HepG2 (cell line): ENCODE measurements around the gene KRTAP5-9. TPM values are rescaled to one million over a fixed set of nuclear protein-coding genes. Genes with fewer than 3 reads are reported as not detected.

Source experiments
- BRCA1 ChIP-seq: sonication (generic); formaldehyde crosslinking; IDR thresholded peaks from 2 replicates; pipeline ENCODE4 v1.4.0; 2020; ENCODE audit warnings: missing genetic modification reagents
- BRD4 ChIP-seq: sonication (generic); formaldehyde crosslinking; IDR thresholded peaks from 2 replicates; pipeline ENCODE4 v1.4.0; 2020; ENCODE audit warnings: missing genetic modification reagents
- KDM6A ChIP-seq: IDR thresholded peaks from 2 replicates; pipeline ENCODE4 v1.6.1; 2016; ENCODE audit warnings: low read depth
- MYC ChIP-seq: sonication (generic); formaldehyde crosslinking; IDR thresholded peaks from 2 replicates; pipeline ENCODE4 v1.9.0; 2021; ENCODE audit warnings: missing genetic modification reagents, borderline replicate concordance
- SMARCC2 ChIP-seq: fragments of 450-650 bp; IDR thresholded peaks from 2 replicates; pipeline ENCODE4 v1.6.1; 2017; ENCODE audit warnings: antibody characterized with exemption, mild to moderate bottlenecking
- ZFP36 ChIP-seq: fragments of 150-350 bp; IDR thresholded peaks from 2 replicates; pipeline ENCODE4 v1.6.1; 2018; ENCODE audit warnings: borderline replicate concordance, low read length, low read depth; ENCODE audit not compliant: partially characterized antibody
- ZFP41 ChIP-seq: sonication (generic); formaldehyde crosslinking; IDR thresholded peaks from 2 replicates; pipeline ENCODE4 v1.4.0; 2020; ENCODE audit warnings: mild to moderate bottlenecking, missing genetic modification reagents, borderline replicate concordance
- ZNF232 ChIP-seq: sonication (generic); formaldehyde crosslinking; IDR thresholded peaks from 2 replicates; pipeline ENCODE4 v1.4.0; 2020; ENCODE audit warnings: missing genetic modification reagents, borderline replicate concordance
- ZNF737 ChIP-seq: sonication (generic); formaldehyde crosslinking; IDR thresholded peaks from 2 replicates; pipeline ENCODE4 v1.5.0; 2020; ENCODE audit warnings: missing genetic modification reagents, mild to moderate bottlenecking, borderline replicate concordance
- ZNF776 ChIP-seq: sonication (generic); formaldehyde crosslinking; IDR thresholded peaks from 2 replicates; pipeline ENCODE4 v1.4.0; 2020; ENCODE audit warnings: mild to moderate bottlenecking, missing genetic modification reagents
- ZSCAN30 ChIP-seq: sonication (generic); formaldehyde crosslinking; IDR thresholded peaks from 2 replicates; pipeline ENCODE4 v1.5.0; 2020; ENCODE audit warnings: mild to moderate bottlenecking, missing genetic modification reagents
- polyA plus RNA-seq, 8 experiments: library from polyadenylated mRNA; depleted of rRNA in 3 of 8; stranded (reverse) in 7 of 8; unstranded in 1 of 8; fragments of >200 nt; fragmentation: Illumina TruSeq in 4 of 8; extraction: Trizol in 4 of 8; gene quantifications; 2 replicates each; pipeline versions ENCODE4 v1.2.1 to v1.2.3, GENCODE V29; 2011 to 2016; ENCODE audit warnings: low read depth in 4 of 8, missing spikeins in 1 of 8, mixed read lengths in 1 of 8; ENCODE audit not compliant: insufficient read depth in 1 of 8
- total RNA-seq, 5 experiments: library from RNA; depleted of rRNA; stranded (reverse); fragments of >200 nt; fragmentation: Illumina TruSeq; extraction: Trizol; gene quantifications; 2 replicates each; pipeline ENCODE4 v1.2.3, GENCODE V29; 2016; ENCODE audit warnings: low read depth in 1 of 5
- TF ChIP-seq, protein P1 (sequence below): IDR thresholded peaks from 2 replicates; pipeline ENCODE4 v1.6.1; 2016; ENCODE audit warnings: control low read depth
- TF ChIP-seq, protein P2 (sequence below): IDR thresholded peaks from 2 replicates; pipeline ENCODE4 v1.6.1; 2016; ENCODE audit warnings: missing biosample characterization, missing genetic modification reagents, low read depth
- TF ChIP-seq, protein P3 (sequence below): IDR thresholded peaks from 2 replicates; pipeline ENCODE4 v1.6.1; 2016
- TF ChIP-seq, protein P4 (sequence below): sonication (generic); formaldehyde crosslinking; IDR thresholded peaks from 2 replicates; pipeline ENCODE4 v1.4.0; 2020; ENCODE audit warnings: mild to moderate bottlenecking, low read depth, missing genetic modification reagents
- TF ChIP-seq, protein P5 (sequence below): IDR thresholded peaks from 2 replicates; pipeline ENCODE4 v1.6.1; 2016; ENCODE audit warnings: missing compliant biosample characterization, missing genetic modification reagents, borderline replicate concordance
- TF ChIP-seq, protein P6 (sequence below): sonication (generic); formaldehyde crosslinking; IDR thresholded peaks from 2 replicates; pipeline ENCODE4 v1.4.0; 2020; ENCODE audit warnings: missing genetic modification reagents, borderline replicate concordance
- TF ChIP-seq, protein P7 (sequence below): sonication (generic); formaldehyde crosslinking; IDR thresholded peaks from 2 replicates; pipeline ENCODE4 v1.8.1; 2023; ENCODE audit warnings: mild to moderate bottlenecking, inconsistent platforms, moderate library complexity, missing genetic modification reagents, borderline replicate concordance
- TF ChIP-seq, protein P8 (sequence below): sonication (generic); formaldehyde crosslinking; IDR thresholded peaks from 2 replicates; pipeline ENCODE4 v1.4.0; 2020; ENCODE audit warnings: missing genetic modification reagents

KRTAP5-9 gene
- total and polyA plus RNA-seq, 2 of the 13 experiments (the other 11 are each of a cell fraction or from before 2014, with no cell fraction given), result 0.09 TPM; not detected in 1

DNA sequence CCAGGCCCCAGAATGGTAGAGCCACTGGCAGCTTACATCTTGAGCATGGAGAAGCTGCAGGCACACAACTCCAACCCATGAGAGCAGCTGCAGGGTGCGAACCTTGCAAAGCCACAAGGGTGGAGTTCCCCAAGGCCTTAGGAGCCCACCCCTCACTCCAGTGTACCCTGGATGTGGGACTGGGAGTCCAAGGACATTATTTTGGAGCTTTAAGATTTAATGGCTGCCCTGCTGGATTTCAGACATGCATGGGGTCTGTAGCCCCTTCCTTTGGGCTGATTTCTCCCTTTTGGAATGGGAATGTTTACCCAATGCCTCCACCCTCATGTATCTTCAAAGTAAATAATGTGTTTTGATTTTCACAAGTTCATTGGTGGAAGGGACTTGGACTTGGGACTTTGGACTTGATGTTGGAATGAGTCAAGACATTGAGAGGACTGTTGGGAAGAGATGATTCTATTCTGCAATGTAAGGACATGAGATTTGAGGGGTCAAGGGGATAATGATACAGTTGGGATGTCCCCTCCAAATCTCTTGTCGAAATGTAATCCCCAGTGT lies 22.2 kb upstream of the KRTAP5-9 start (continued):
- TF ChIP-seq, protein P1, sequence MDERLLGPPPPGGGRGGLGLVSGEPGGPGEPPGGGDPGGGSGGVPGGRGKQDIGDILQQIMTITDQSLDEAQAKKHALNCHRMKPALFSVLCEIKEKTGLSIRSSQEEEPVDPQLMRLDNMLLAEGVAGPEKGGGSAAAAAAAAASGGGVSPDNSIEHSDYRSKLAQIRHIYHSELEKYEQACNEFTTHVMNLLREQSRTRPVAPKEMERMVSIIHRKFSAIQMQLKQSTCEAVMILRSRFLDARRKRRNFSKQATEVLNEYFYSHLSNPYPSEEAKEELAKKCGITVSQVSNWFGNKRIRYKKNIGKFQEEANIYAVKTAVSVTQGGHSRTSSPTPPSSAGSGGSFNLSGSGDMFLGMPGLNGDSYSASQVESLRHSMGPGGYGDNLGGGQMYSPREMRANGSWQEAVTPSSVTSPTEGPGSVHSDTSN (CRISPR knock-in tag), result no peak
- TF ChIP-seq, protein P2, sequence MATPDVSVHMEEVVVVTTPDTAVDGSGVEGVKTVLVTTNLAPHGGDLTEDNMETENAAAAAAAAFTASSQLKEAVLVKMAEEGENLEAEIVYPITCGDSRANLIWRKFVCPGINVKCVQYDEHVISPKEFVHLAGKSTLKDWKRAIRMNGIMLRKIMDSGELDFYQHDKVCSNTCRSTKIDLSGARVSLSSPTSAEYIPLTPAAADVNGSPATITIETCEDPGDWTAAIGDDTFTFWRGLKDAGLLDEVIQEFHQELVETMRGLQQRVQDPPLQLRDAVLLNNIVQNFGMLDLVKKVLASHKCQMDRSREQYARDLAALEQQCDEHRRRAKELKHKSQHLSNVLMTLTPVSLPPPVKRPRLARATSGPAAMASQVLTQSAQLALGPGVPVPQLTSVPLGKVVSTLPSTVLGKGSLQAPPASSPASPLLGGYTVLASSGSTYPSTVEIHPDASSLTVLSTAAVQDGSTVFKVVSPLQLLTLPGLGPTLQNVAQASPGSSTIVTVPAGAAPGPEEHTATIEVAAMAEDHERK, result no peak
- TF ChIP-seq, protein P3, sequence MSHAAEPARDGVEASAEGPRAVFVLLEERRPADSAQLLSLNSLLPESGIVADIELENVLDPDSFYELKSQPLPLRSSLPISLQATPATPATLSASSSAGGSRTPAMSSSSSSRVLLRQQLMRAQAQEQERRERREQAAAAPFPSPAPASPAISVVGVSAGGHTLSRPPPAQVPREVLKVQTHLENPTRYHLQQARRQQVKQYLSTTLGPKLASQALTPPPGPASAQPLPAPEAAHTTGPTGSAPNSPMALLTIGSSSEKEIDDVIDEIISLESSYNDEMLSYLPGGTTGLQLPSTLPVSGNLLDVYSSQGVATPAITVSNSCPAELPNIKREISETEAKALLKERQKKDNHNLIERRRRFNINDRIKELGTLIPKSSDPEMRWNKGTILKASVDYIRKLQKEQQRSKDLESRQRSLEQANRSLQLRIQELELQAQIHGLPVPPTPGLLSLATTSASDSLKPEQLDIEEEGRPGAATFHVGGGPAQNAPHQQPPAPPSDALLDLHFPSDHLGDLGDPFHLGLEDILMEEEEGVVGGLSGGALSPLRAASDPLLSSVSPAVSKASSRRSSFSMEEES (CRISPR knock-in tag), result 0 out of 2 replicates have a peak, but pooled peaks have one; percentile 29
- TF ChIP-seq, protein P4, sequence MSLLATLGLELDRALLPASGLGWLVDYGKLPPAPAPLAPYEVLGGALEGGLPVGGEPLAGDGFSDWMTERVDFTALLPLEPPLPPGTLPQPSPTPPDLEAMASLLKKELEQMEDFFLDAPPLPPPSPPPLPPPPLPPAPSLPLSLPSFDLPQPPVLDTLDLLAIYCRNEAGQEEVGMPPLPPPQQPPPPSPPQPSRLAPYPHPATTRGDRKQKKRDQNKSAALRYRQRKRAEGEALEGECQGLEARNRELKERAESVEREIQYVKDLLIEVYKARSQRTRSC (CRISPR knock-in tag), result no peak
- TF ChIP-seq, protein P5, sequence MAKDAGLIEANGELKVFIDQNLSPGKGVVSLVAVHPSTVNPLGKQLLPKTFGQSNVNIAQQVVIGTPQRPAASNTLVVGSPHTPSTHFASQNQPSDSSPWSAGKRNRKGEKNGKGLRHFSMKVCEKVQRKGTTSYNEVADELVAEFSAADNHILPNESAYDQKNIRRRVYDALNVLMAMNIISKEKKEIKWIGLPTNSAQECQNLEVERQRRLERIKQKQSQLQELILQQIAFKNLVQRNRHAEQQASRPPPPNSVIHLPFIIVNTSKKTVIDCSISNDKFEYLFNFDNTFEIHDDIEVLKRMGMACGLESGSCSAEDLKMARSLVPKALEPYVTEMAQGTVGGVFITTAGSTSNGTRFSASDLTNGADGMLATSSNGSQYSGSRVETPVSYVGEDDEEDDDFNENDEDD (CRISPR knock-in tag), result no peak
- TF ChIP-seq ZNF776 (CRISPR knock-in tag), result no peak
- TF ChIP-seq MYC (CRISPR knock-in tag), result no peak
- TF ChIP-seq ZFP41, result no peak
- TF ChIP-seq ZNF232, result no peak
- TF ChIP-seq, protein P6, sequence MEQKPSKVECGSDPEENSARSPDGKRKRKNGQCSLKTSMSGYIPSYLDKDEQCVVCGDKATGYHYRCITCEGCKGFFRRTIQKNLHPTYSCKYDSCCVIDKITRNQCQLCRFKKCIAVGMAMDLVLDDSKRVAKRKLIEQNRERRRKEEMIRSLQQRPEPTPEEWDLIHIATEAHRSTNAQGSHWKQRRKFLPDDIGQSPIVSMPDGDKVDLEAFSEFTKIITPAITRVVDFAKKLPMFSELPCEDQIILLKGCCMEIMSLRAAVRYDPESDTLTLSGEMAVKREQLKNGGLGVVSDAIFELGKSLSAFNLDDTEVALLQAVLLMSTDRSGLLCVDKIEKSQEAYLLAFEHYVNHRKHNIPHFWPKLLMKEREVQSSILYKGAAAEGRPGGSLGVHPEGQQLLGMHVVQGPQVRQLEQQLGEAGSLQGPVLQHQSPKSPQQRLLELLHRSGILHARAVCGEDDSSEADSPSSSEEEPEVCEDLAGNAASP (CRISPR knock-in tag), result no peak
- TF ChIP-seq, protein P7, sequence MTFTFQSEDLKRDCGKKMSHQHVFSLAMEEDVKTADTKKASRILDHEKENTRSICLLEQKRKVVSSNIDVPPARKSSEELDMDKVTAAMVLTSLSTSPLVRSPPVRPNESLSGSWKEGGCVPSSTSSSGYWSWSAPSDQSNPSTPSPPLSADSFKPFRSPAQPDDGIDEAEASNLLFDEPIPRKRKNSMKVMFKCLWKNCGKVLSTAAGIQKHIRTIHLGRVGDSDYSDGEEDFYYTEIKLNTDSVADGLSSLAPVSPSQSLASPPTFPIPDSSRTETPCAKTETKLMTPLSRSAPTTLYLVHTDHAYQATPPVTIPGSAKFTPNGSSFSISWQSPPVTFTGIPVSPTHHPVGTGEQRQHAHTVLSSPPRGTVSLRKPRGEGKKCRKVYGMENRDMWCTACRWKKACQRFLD (CRISPR knock-in tag), result no peak
- no peak for TF ChIP-seq ZFP36
- no peak for TF ChIP-seq ZSCAN30 (CRISPR knock-in tag)
- no peak for TF ChIP-seq BRCA1 (CRISPR knock-in tag)
- peak; percentile 63; the same call in 1 of the 2 replicates for TF ChIP-seq KDM6A (CRISPR knock-in tag)
- no peak for TF ChIP-seq SMARCC2
- TF ChIP-seq, protein P8, sequence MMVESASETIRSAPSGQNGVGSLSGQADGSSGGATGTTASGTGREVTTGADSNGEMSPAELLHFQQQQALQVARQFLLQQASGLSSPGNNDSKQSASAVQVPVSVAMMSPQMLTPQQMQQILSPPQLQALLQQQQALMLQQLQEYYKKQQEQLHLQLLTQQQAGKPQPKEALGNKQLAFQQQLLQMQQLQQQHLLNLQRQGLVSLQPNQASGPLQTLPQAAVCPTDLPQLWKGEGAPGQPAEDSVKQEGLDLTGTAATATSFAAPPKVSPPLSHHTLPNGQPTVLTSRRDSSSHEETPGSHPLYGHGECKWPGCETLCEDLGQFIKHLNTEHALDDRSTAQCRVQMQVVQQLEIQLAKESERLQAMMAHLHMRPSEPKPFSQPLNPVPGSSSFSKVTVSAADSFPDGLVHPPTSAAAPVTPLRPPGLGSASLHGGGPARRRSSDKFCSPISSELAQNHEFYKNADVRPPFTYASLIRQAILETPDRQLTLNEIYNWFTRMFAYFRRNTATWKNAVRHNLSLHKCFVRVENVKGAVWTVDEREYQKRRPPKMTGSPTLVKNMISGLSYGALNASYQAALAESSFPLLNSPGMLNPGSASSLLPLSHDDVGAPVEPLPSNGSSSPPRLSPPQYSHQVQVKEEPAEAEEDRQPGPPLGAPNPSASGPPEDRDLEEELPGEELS (CRISPR knock-in tag), result peak; percentile 39; the same call in 1 of the 2 replicates
- no peak for TF ChIP-seq BRD4 (CRISPR knock-in tag)
- no peak for TF ChIP-seq ZNF737
